HCT116 (cell line): Measurements from ENCODE around the gene TNFAIP8L3. TPM values are rescaled to one million over a fixed set of nuclear protein-coding genes. Genes with fewer than 3 reads are reported as not detected.

Source experiments
- ATAC-seq: fragments of 200-7000 bp; cut with Tn5 transposase; 2 replicates; pipeline ENCODE4 v1.9.1; 2020; ENCODE audit warnings: mild to moderate bottlenecking, moderate library complexity
- BruUV-seq: library from RNA; stranded (reverse); fragments of 400-500 nt; replicated peaks from 2 replicates; lab custom pipeline; 2021; lab: Mats Ljungman, UMichigan
- CTCF ChIA-PET: fragments of 300-600 bp; sonication (Branson Sonifier 250); formaldehyde crosslinking; loops from one replicate; lab custom pipeline; 2021; ENCODE audit warnings: antibody characterized with exemption; lab: Charles Lee
- POLR2A ChIA-PET: fragments of 300-600, 350-600 bp; sonication (Branson Sonifier 250); formaldehyde crosslinking; loops from one replicate; lab custom pipeline; 2021; ENCODE audit warnings: antibody characterized with exemption; lab: Charles Lee
- RAD21 ChIA-PET, 2 experiments: fragments of 300-600 bp; sonication (Branson Sonifier 250); formaldehyde crosslinking; loops; one replicate each; lab custom pipeline; 2023; ENCODE audit warnings: low total read pairs in 2 of 2; ENCODE audit not compliant: uncharacterized antibody in 2 of 2, unreplicated experiment in 2 of 2, low non-redundant PET in 1 of 2; lab: Charles Lee
- DNase-seq: peaks from one replicate; pipeline ENCODE4 v3.0.0-alpha.2; 2010; ENCODE audit warnings: low read depth, low spot score
- H2AFZ ChIP-seq: fragments of 200-600 bp; shearing (Covaris generic), sonication (generic); 2 replicates; pipeline ENCODE4 v1.6.1; 2017; ENCODE audit warnings: low read depth, mixed run types, mixed read lengths, antibody characterized with exemption, low read length; ENCODE audit not compliant: poor library complexity, severe bottlenecking
- H3K27ac ChIP-seq: 2 replicates; pipeline ENCODE4 v1.5.1; 2012; ENCODE audit warnings: low read depth, low read length
- H3K27me3 ChIP-seq: fragments of 200-600 bp; sonication (generic); 2 replicates; pipeline ENCODE4 v1.6.1; 2016; ENCODE audit warnings: mixed run types, low read length, mixed read lengths; ENCODE audit not compliant: insufficient read depth
- H3K36me3 ChIP-seq, 2 experiments: fragments of 200-500 bp in 1 of 2; fragments of 200-600 bp in 1 of 2; sonication (Bioruptor generic) in 1 of 2; sonication (generic) in 1 of 2; 2 replicates each; pipeline versions ENCODE4 v1.5.1 to v1.6.1; 2014 to 2016; ENCODE audit warnings: low read length in 2 of 2, inconsistent platforms in 1 of 2, mixed read lengths in 1 of 2, mixed run types in 1 of 2; ENCODE audit not compliant: insufficient read depth in 2 of 2, control insufficient read depth in 1 of 2
- H3K4me1 ChIP-seq, 2 experiments: fragments of 200-600 bp in 1 of 2; sonication (generic) in 1 of 2; 2 replicates each; pipeline versions ENCODE4 v1.5.1 to v1.6.1; 2012 to 2017; ENCODE audit warnings: low read length in 2 of 2, inconsistent platforms in 1 of 2, mild to moderate bottlenecking in 1 of 2, mixed read lengths in 1 of 2, mixed run types in 1 of 2, moderate library complexity in 1 of 2; ENCODE audit not compliant: insufficient read depth in 2 of 2, control insufficient read depth in 1 of 2
- H3K4me2 ChIP-seq: fragments of 200-600 bp; sonication (generic); 2 replicates; pipeline ENCODE4 v1.6.1; 2017; ENCODE audit warnings: mixed run types, low read length, mixed read lengths
- H3K4me3 ChIP-seq, 2 experiments: fragments of 200-600 bp in 1 of 2; sonication (generic) in 1 of 2; replicated peaks in 1 of 2; 2 replicates each; pipeline ENCODE4 v1.5.1; 2011 to 2016; ENCODE audit warnings: low read length in 2 of 2, control low read depth in 1 of 2, low read depth in 1 of 2, mild to moderate bottlenecking in 1 of 2, mixed read lengths in 1 of 2, mixed run types in 1 of 2
- H3K79me2 ChIP-seq: fragments of 200-600 bp; sonication (generic); 2 replicates; pipeline ENCODE4 v1.6.1; 2017; ENCODE audit warnings: mild to moderate bottlenecking, mixed run types, low read length, moderate library complexity, mixed read lengths; ENCODE audit not compliant: insufficient read depth
- H3K9ac ChIP-seq: fragments of 200-600 bp; sonication (generic); 2 replicates; pipeline ENCODE4 v1.6.1; 2016; ENCODE audit warnings: low read length, mixed read lengths
- H3K9me2 ChIP-seq: fragments of 200-600 bp; sonication (generic), shearing (Covaris generic); 2 replicates; pipeline ENCODE4 v1.6.1; 2017; ENCODE audit warnings: mixed run types, mild to moderate bottlenecking, moderate library complexity; ENCODE audit not compliant: insufficient read depth
- H3K9me3 ChIP-seq, 2 experiments: fragments of 200-500 bp in 1 of 2; fragments of 200-600 bp in 1 of 2; sonication (Bioruptor generic) in 1 of 2; sonication (generic) in 1 of 2; 2 replicates each; pipeline ENCODE4 v1.6.1; 2014 to 2017; ENCODE audit warnings: low read length in 2 of 2, mixed read lengths in 2 of 2, inconsistent platforms in 1 of 2, low read depth in 1 of 2, mild to moderate bottlenecking in 1 of 2, mixed run types in 1 of 2, moderate library complexity in 1 of 2; ENCODE audit not compliant: control insufficient read depth in 1 of 2, insufficient read depth in 1 of 2
- H4K20me1 ChIP-seq: fragments of 200-600 bp; sonication (generic), shearing (Covaris generic); 2 replicates; pipeline ENCODE4 v1.6.1; 2017; ENCODE audit warnings: mixed run types, mild to moderate bottlenecking, moderate library complexity; ENCODE audit not compliant: insufficient read depth
- CBX3 ChIP-seq: IDR thresholded peaks from 2 replicates; pipeline ENCODE4 v1.6.1; 2012; ENCODE audit warnings: low read depth
- CTCF ChIP-seq, 3 experiments: fragments of 200-600 bp in 1 of 3; sonication (generic) in 1 of 3; IDR thresholded peaks in 2 of 3; conservative IDR thresholded peaks in 1 of 3; 2 replicates each; pipeline ENCODE4 v1.5.1; 2012 to 2017; ENCODE audit warnings: low read depth in 2 of 3, low read length in 2 of 3, antibody characterized with exemption in 1 of 3, borderline replicate concordance in 1 of 3, control low read depth in 1 of 3, mild to moderate bottlenecking in 1 of 3, mixed read lengths in 1 of 3, mixed run types in 1 of 3, moderate library complexity in 1 of 3; ENCODE audit not compliant: insufficient read depth in 1 of 3
- FOSL1 ChIP-seq: IDR thresholded peaks from 2 replicates; pipeline ENCODE4 v1.6.1; 2012; ENCODE audit warnings: low read depth
- MAX ChIP-seq: IDR thresholded peaks from 2 replicates; pipeline ENCODE4 v1.6.1; 2012
- RAD21 ChIP-seq: IDR thresholded peaks from 2 replicates; pipeline ENCODE4 v1.6.1; 2012; ENCODE audit warnings: low read depth, mild to moderate bottlenecking
- SRF ChIP-seq: IDR thresholded peaks from 2 replicates; pipeline ENCODE4 v1.6.1; 2012; ENCODE audit warnings: low read depth
- ZNF274 ChIP-seq: fragments of 200-500 bp; sonication (Bioruptor generic); IDR thresholded peaks from 2 replicates; pipeline ENCODE4 v1.6.1; 2014; ENCODE audit warnings: mild to moderate bottlenecking, low read depth, low read length, inconsistent platforms
- intact Hi-C: fragments of 100-400 bp; cut with micrococcal nuclease; formaldehyde crosslinking; loops from 2 replicates; pipeline ENCODE4 v1.10.0; 2022
- total RNA-seq: library from RNA; stranded (reverse); gene quantifications from one replicate; pipeline ENCODE4 v1.2.1, GENCODE V29; 2021; ENCODE audit not compliant: unreplicated experiment

TNFAIP8L3 gene
- total RNA-seq, 1 experiment from 2014 or later, result 0.47 TPM

- DNase-seq (peak; percentile 15), ATAC-seq (peak; percentile 91)
- TF ChIP-seq CTCF (IDR thresholded peaks at IDR 0.05 in 2 of 3, conservative IDR thresholded peaks at IDR 0.05 in 1 of 3; ENCODE audit: borderline replicate concordance in 1 of 3, insufficient read depth in 1 of 3, low read depth in 2 of 3, low read length in 2 of 3) (peak; percentile 43 to 98 (median 94); a peak in 5 of 6 replicates), MAX (no peak), CBX3 (no peak), SRF (no peak), ZNF274 (no peak), FOSL1 (no peak), RAD21 (peak; percentile 51; the same call in 1 of the 2 replicates)
- H3K9ac ChIP-seq, result no peak overlapping the region
- intact Hi-C loops, result loop anchor here (1.0 kb wide), 1 partner anchor 249 kb away; no protein-coding TSS in a partner anchor
- ChIA-PET CTCF (interaction anchor here (0.8 to 2.3 kb wide), 15 partner anchors 8 to 269 kb away, joined by 3 to 21 read pairs (median 4); no protein-coding TSS in a partner anchor), RAD21 (interaction anchor here in 1 of 2 experiments (0.6 kb wide), 1 partner anchor 13 kb away, joined by 3 read pairs; no protein-coding TSS in a partner anchor), POLR2A (no interaction called here)
- peaks cover 3% of the 10 kb centered on the region; the same call in 1 of the 2 replicates for H4K20me1 ChIP-seq
- no peaks in the 10 kb centered on the region for H3K79me2 ChIP-seq
- no peak overlapping the region for H3K4me3 ChIP-seq
- BruUV-seq, result no TSS peak
- H3K36me3 ChIP-seq, result no peaks in the 10 kb centered on the region
- H3K4me1 ChIP-seq, result peaks cover 0 to 11% of the 10 kb centered on the region in 2 experiments; a peak in 2 of 4 replicates
- H3K4me2 ChIP-seq, result peak overlapping the region; percentile 45
- H2AFZ ChIP-seq, result peak overlapping the region; percentile 40
- no peaks in the 10 kb centered on the region for H3K9me2 ChIP-seq
- no peak overlapping the region for H3K27ac ChIP-seq
- no peaks in the 10 kb centered on the region for H3K9me3 ChIP-seq
- H3K27me3 ChIP-seq, result no peaks in the 10 kb centered on the region
These were observed 37.9 kb upstream of the TNFAIP8L3 start for GRCh38 chr15:51132384-51133139.
